Measurements from ENCODE around the gene CDH26. TPM values are rescaled to one million over a fixed set of nuclear protein-coding genes. Genes with fewer than 3 reads are reported as not detected.

The CDH26 gene
- total RNA-seq, 1 experiment from 2014 or later = 1.1 TPM

DNA sequence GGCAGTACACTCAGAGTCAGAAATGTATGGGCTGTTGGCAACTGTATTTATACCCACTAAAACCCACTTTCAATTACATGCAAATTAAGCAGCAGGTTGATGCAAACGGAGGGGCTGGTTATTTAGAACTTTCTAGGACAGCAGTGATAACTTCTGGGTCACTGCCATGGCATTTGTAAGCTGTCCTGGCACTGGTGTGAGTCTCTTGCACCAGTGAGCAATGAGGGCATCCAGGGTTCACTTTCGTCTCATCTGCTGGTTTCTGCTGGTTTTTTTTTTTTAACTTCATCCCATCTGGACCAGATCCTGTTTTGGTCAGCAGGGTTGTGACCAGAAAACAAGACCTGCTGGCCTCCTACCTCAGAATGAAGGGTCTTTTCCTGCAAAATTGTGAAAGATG, 49.2 kb downstream of the CDH26 start:
- Mint-ChIP-seq H3K27ac (ENCODE audit: unreplicated experiment) (no peak overlapping the region), H3K36me3 (ENCODE audit: insufficient read depth, unreplicated experiment) (no peaks in the 10 kb centered on the region), H3K9me3 (ENCODE audit: low read depth, unreplicated experiment) (no peaks in the 10 kb centered on the region), H3K27me3 (ENCODE audit: unreplicated experiment) (peaks cover 27% of the 10 kb centered on the region), H3K4me1 (ENCODE audit: low read depth, unreplicated experiment) (no peaks in the 10 kb centered on the region), H3K4me3 (ENCODE audit: low read depth, unreplicated experiment) (no peak overlapping the region)
- BruUV-seq (replicated peaks) = no TSS peak
- DNase-seq = no peak
- CTCF ChIA-PET = interaction anchor here (1.6 kb wide), 1 partner anchor 19 kb away, joined by 3 read pairs; no protein-coding TSS in a partner anchor
- intact Hi-C loops (cut with micrococcal nuclease; ENCODE audit: unreplicated experiment) = no loop called here
- TF ChIP-seq, protein P1, sequence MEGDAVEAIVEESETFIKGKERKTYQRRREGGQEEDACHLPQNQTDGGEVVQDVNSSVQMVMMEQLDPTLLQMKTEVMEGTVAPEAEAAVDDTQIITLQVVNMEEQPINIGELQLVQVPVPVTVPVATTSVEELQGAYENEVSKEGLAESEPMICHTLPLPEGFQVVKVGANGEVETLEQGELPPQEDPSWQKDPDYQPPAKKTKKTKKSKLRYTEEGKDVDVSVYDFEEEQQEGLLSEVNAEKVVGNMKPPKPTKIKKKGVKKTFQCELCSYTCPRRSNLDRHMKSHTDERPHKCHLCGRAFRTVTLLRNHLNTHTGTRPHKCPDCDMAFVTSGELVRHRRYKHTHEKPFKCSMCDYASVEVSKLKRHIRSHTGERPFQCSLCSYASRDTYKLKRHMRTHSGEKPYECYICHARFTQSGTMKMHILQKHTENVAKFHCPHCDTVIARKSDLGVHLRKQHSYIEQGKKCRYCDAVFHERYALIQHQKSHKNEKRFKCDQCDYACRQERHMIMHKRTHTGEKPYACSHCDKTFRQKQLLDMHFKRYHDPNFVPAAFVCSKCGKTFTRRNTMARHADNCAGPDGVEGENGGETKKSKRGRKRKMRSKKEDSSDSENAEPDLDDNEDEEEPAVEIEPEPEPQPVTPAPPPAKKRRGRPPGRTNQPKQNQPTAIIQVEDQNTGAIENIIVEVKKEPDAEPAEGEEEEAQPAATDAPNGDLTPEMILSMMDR (IDR thresholded peaks at IDR 0.05; ENCODE audit: unreplicated experiment) = no peak

DNA sequence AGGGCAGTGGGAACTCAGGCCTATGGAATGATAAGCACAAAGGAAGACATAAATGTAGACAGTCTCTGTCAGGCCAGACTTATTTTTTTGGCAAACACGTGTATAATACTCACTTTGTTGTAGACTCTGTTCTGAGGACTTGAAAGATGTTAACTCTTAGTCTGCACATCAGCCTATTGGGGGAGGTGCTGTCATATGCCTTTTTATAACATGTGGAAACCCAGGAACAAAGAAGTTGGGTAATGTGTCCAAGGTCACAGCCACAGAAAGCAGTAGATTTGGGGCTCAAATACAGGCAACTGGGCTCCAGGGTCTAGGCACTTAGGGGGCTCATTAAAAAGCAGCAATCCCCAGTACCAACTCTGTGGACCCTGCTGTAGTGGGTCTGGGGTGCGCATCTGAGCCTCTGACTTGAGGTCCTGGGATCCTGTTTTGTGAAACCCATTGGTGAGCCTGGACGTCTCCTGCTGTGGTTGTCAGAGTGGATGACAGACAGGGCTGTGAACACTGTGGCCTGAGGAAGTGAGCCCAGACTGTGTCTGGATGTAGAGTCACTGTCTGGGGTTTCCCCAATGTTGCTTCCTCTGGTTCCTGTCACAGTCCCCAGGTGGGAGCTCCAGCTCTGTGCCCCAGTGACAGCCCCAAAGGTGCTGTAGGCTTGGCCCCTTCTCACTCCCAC, 50.0 kb downstream of the CDH26 start:
- Mint-ChIP-seq H3K36me3 (ENCODE audit: insufficient read depth, unreplicated experiment) (no peaks in the 10 kb centered on the region), H3K4me3 (ENCODE audit: low read depth, unreplicated experiment) (no peak overlapping the region), H3K4me1 (ENCODE audit: low read depth, unreplicated experiment) (no peaks in the 10 kb centered on the region), H3K27me3 (ENCODE audit: unreplicated experiment) (peaks cover 27% of the 10 kb centered on the region), H3K27ac (ENCODE audit: unreplicated experiment) (no peak overlapping the region), H3K9me3 (ENCODE audit: low read depth, unreplicated experiment) (no peaks in the 10 kb centered on the region)
- DNase-seq = no peak
- BruUV-seq (replicated peaks) = no TSS peak
- intact Hi-C loops (cut with micrococcal nuclease; ENCODE audit: unreplicated experiment) = no loop called here
- CTCF ChIA-PET = interaction anchor here (1.6 kb wide), 1 partner anchor 20 kb away, joined by 3 read pairs; no protein-coding TSS in a partner anchor
- TF ChIP-seq, protein P1 (IDR thresholded peaks at IDR 0.05; ENCODE audit: unreplicated experiment) = no peak

DNA sequence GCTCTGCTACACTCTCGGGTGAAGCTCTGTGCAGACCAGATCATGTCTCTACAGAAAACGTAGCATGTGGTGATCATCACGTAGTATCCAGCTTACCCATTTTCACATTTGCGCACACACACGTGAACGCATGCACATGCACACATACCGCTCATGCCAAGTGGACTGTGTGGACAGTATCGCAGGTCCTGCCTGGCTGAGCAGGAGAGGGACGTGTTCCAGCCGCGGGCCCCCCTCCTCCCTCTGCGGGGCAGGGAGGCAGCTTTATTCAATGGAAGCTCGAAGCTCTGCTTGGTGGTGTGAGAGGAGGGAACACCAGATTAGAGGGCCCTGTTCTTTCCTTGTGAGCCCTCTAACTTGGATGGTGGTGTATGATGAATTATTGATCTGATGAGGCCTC, 51.1 kb downstream of the CDH26 start:
- H3K4me3 Mint-ChIP-seq (ENCODE audit: low read depth, unreplicated experiment) = no peak overlapping the region
- CTCF ChIA-PET = interaction anchor here (0.7 kb wide), 1 partner anchor 31 kb away, joined by 5 read pairs; no protein-coding TSS in a partner anchor
- peaks cover 27% of the 10 kb centered on the region for H3K27me3 Mint-ChIP-seq (ENCODE audit: unreplicated experiment)
- intact Hi-C loops (cut with micrococcal nuclease; ENCODE audit: unreplicated experiment) = no loop called here
- DNase-seq = no peak
- no peaks in the 10 kb centered on the region for H3K36me3 Mint-ChIP-seq (ENCODE audit: insufficient read depth, unreplicated experiment)
- no peaks in the 10 kb centered on the region for H3K4me1 Mint-ChIP-seq (ENCODE audit: low read depth, unreplicated experiment)
- no peaks in the 10 kb centered on the region for H3K9me3 Mint-ChIP-seq (ENCODE audit: low read depth, unreplicated experiment)
- TF ChIP-seq, protein P1 (IDR thresholded peaks at IDR 0.05; ENCODE audit: unreplicated experiment) = no peak
- BruUV-seq (replicated peaks) = no TSS peak
- no peak overlapping the region for H3K27ac Mint-ChIP-seq (ENCODE audit: unreplicated experiment)

DNA sequence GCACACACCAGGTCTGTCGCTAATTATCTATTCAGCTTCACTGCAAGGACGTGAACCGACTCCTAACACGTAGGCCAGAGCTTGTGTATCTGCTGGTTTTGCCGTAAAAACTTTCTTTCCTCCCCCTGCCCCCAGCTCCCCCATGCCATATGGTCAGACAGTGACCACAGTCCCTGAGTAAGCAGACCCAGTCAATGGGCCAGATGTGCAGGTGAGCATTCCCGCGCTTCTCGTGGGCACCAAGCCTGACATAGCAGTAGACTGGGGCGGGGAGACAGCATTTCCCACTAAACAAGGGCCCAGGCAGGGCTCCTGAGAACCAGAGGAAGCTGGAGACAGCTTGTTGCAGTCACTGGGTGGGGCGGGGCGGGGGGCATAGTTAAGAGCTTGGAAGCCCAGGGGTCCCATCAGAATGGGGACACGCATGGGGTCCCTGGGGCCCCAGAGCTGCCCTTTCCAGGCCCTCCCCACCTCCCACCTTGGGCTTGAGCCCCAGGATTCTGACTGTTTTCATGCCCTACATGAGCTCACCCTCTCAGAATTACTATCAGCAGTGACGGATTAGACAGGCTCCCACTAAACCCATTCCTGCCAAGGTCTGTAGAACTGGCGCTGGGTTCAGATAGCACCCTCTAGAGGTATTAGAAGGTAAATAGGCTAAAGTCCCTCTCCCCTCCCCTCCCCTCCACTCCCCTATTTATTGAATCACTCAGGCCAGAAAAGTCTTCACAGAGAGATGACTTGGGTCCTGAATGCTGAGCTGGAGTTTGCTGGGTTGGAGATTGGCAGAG, 51.8 kb downstream of the CDH26 start:
- Mint-ChIP-seq H3K9me3 (ENCODE audit: low read depth, unreplicated experiment) (no peaks in the 10 kb centered on the region), H3K4me1 (ENCODE audit: low read depth, unreplicated experiment) (no peaks in the 10 kb centered on the region), H3K4me3 (ENCODE audit: low read depth, unreplicated experiment) (no peak overlapping the region), H3K27me3 (ENCODE audit: unreplicated experiment) (peaks cover 27% of the 10 kb centered on the region), H3K27ac (ENCODE audit: unreplicated experiment) (no peak overlapping the region), H3K36me3 (ENCODE audit: insufficient read depth, unreplicated experiment) (no peaks in the 10 kb centered on the region)
- TF ChIP-seq, protein P1 (IDR thresholded peaks at IDR 0.05; ENCODE audit: unreplicated experiment) = no peak
- no peak for DNase-seq
- CTCF ChIA-PET = interaction anchor here (0.6 to 1.0 kb wide), 3 partner anchors 30 to 60 kb away, joined by 3 to 5 read pairs (median 3); no protein-coding TSS in a partner anchor
- intact Hi-C loops (cut with micrococcal nuclease; ENCODE audit: unreplicated experiment) = no loop called here
- no TSS peak for BruUV-seq (replicated peaks)

Measured in Calu3 (cell line).